Fibroblast of pulmonary artery (primary cell): Measurements from ENCODE around the gene GDPD4.

Experiments
- DNase-seq: peaks from one replicate; pipeline ENCODE4 v3.0.0-alpha.2; 2010; ENCODE audit warnings: low read depth
- H3K4me3 ChIP-seq: replicated peaks from 2 replicates; pipeline ENCODE4 v1.5.1; 2011; ENCODE audit warnings: low read depth, mild to moderate bottlenecking, control low read depth, low read length, moderate library complexity
- CTCF ChIP-seq: IDR thresholded peaks from 2 replicates; pipeline ENCODE4 v1.5.1; 2011; ENCODE audit warnings: mild to moderate bottlenecking, control low read depth, low read length, inconsistent platforms; ENCODE audit errors: missing control alignments

Gene GDPD4

GRCh38 chr11:77301510-77301909 is at the start of gene GDPD4:
Gene GDPD4, minus strand, starts transcription at chr11:77301686. Its CDS starts 16,549 bp downstream, at chr11:77285137.
- TF ChIP-seq CTCF: no peak
- H3K4me3 ChIP-seq: no peak within 1 kb of the TSS
- DNase-seq: no peak

GRCh38 chr11:77347948-77348347 is 46.5 kb upstream of the GDPD4 start:
- H3K4me3 ChIP-seq: no peak overlapping the region
- no peak for TF ChIP-seq CTCF
- no peak for DNase-seq

- DNase-seq: peak; percentile 44
- no peak overlapping the region for H3K4me3 ChIP-seq
- no peak for TF ChIP-seq CTCF
Observed at GRCh38 chr11:77346906-77347603, 45.6 kb upstream of the GDPD4 start.

- TF ChIP-seq CTCF: no peak
- no peak overlapping the region for H3K4me3 ChIP-seq
- DNase-seq: peak; percentile 47
Observed at GRCh38 chr11:77345621-77346020, 44.1 kb upstream of the GDPD4 start.

GRCh38 chr11:77340501-77340900 is 39.0 kb upstream of the GDPD4 start:
- peak; percentile 46 for DNase-seq
- no peak for TF ChIP-seq CTCF

GRCh38 chr11:77332259-77332658 is 30.8 kb upstream of the GDPD4 start:
- TF ChIP-seq CTCF: no peak
- no peak for DNase-seq
- no peak overlapping the region for H3K4me3 ChIP-seq

More at GRCh38 chr11:77340501-77340900, 39.0 kb upstream of the GDPD4 start:
- no peak overlapping the region for H3K4me3 ChIP-seq

- no peak overlapping the region for H3K4me3 ChIP-seq
- no peak for TF ChIP-seq CTCF
- no peak for DNase-seq
Observed at GRCh38 chr11:77325159-77325558, 23.7 kb upstream of the GDPD4 start.
